NCI-H2196 treated with DMSO at 0.1 percent for 48 hours (cell line): ENCODE data around the gene FBXO46.
"Not testable (repeated sequence)": the region's sequence is repeated elsewhere in the genome, so short reads cannot be mapped to it uniquely, and the experiment has no call there.

Experiments
- DNase-seq: peaks from one replicate; lab custom pipeline; 2025; ENCODE audit not compliant: unreplicated experiment; lab: John Stamatoyannopoulos, UW

The FBXO46 gene

GRCh38 chr19:45687599-45687998 is 43.1 kb downstream of the FBXO46 start:
- DNase-seq, result no peak

- not testable (repeated sequence) for DNase-seq
Measured at GRCh38 chr19:45685045-45685444, 45.7 kb downstream of the FBXO46 start.

GRCh38 chr19:45682908-45683307 is 47.8 kb downstream of the FBXO46 start:
- DNase-seq, result no peak

GRCh38 chr19:45682117-45682516 is 48.6 kb downstream of the FBXO46 start:
- DNase-seq, result no peak

- DNase-seq, result peak; percentile 90
Measured at GRCh38 chr19:45681391-45682015, 49.2 kb downstream of the FBXO46 start.

- no peak for DNase-seq
Measured at GRCh38 chr19:45677351-45678230, 53.1 kb downstream of the FBXO46 start.

DNA sequence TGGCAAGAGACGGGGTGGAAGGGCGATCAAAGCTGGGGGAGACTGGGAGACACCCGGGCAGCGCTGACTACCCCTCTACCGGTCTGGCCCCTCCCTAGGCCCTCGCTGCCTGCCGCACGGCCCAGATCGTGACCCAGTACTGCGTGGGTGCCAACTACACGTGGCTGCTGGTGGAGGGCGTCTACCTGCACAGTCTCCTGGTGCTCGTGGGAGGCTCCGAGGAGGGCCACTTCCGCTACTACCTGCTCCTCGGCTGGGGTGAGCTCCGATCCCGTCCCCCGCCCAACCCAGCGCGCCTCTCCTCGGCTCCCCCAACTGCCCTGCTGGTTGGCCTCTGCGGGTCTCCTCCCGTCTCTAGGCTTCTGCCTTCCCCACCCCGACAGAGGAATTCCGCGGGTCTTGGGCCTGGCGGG is 53.8 kb downstream of the FBXO46 start:
- no peak for DNase-seq

DNA sequence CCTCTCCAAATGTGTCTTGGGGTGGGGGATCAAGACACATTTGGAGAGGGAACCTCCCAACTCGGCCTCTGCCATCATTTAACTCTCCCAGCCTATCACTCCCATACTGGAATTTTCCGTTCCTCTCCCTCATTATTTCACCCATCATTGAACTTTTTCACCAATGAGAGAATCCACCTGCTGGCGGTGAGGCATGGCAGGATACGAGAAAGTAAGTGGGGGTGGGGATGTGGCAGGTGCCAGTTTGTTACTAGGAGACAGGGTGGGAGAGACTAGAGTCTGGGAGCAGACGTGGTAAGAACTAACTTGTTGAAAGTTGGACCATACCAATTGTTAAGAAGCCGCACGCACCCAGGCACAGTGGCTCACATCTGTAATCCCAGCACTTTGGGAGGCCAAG is 55.8 kb downstream of the FBXO46 start:
- no peak for DNase-seq

DNA sequence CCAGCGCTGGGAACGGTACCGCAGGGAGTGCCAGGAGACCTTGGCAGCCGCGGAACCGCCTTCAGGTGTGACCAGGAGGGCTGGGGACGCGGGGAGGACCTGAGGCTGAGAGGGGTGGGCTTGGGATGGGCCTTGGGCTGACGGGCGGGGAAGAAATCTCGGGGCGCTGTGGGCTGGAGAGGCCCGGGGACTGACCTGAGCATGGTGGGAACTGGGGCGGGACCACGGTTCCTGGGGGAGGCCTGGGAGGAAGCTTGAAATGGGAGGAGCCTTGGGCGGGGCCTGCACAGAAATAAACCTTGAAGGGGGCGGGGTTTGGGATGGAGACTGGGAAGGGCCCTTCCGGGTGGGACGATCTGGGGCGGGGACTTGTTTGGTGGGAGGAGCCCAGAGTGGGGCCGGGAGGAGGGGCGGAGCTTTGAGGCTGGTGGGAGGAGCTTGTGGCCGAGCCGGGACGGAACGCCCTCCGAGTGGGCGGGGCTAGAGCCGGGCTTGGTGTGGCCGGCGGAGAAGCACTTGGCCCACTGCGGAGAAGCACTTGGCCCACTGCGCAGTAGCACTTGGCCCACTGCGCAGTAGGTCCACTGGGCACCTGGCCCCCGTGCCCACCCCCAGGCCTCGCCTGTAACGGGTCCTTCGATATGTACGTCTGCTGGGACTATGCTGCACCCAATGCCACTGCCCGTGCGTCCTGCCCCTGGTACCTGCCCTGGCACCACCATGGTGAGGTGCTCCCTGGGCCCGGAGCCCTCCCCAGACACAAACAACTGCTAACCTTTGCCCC is 59.8 kb downstream of the FBXO46 start:
- no peak for DNase-seq

GRCh38 chr19:45668342-45668871 is 62.3 kb downstream of the FBXO46 start:
- DNase-seq, result no peak

- no peak for DNase-seq
Measured at GRCh38 chr19:45667620-45668341, 62.9 kb downstream of the FBXO46 start, which contains the start of gene GIPR. Gene GIPR (plus strand): TSS chr19:45668221. CDS start chr19:45669521, 1,300 bp downstream.

- no peak for DNase-seq
Measured at GRCh38 chr19:45664575-45664974, 66.1 kb downstream of the FBXO46 start.

DNA sequence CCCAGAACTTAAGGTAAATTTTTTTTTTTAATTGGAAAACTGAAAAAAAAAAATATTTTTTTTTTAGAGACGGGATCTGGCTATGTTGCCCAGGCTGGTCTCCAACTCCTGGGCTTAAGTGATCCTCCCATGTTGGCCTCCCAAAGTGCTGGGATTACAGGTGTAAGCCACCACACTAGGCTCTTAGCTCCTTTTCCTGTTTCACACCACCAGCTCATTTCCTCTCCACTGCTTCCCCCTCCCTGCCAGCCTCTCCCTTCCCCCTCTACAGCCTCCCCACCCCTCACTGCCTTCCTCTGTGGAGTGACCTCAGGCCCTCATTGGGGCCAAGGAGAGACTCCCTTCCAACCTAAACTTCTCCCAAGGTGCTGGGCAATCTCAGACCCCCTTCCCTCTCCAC is 66.9 kb downstream of the FBXO46 start:
- no peak for DNase-seq

- DNase-seq, result no peak
Measured at GRCh38 chr19:45660636-45661035, 70.1 kb downstream of the FBXO46 start.
